H1 (cell line): ENCODE results near the gene SEMA7A. TPM values are rescaled to one million over a fixed set of nuclear protein-coding genes. Genes with fewer than 3 reads are reported as not detected.

Experiments
- CTCF ChIA-PET: fragments of 300-600 bp; sonication (Branson Sonifier 250); formaldehyde crosslinking; loops from one replicate; lab custom pipeline; 2021; ENCODE audit not compliant: partially characterized antibody; lab: Charles Lee
- POLR2A ChIA-PET: fragments of 300-600 bp; sonication (Branson Sonifier 250); formaldehyde crosslinking; loops from one replicate; lab custom pipeline; 2021; ENCODE audit warnings: inconsistent platforms; ENCODE audit not compliant: partially characterized antibody; lab: Charles Lee
- DNase-seq, 2 experiments: peaks; one replicate each; pipeline versions ENCODE4 v3.0.0 to v3.0.0-alpha.2; 2010 to 2022; ENCODE audit warnings: low spot score in 2 of 2, low read depth in 1 of 2, mixed read lengths in 1 of 2
- FAIRE-seq: peaks from 2 replicates; lab custom pipeline; 2011; peaks lifted over from hg19 to GRCh38; lab: Jason Lieb, UNC
- H2AFZ ChIP-seq: 2 replicates; pipeline ENCODE4 v1.8.1; 2012; ENCODE audit warnings: low read length, inconsistent platforms
- H2AK5ac ChIP-seq: 2 replicates; pipeline ENCODE4 v1.6.1; 2013; ENCODE audit warnings: low read depth, low read length
- H2BK120ac ChIP-seq: replicated peaks from 2 replicates; pipeline ENCODE3; 2013; ENCODE audit warnings: low read depth, low read length, inconsistent platforms
- H2BK12ac ChIP-seq: 2 replicates; pipeline ENCODE4 v1.6.1; 2013; ENCODE audit warnings: low read depth, low read length
- H2BK15ac ChIP-seq: 2 replicates; pipeline ENCODE4 v1.6.1; 2013; ENCODE audit warnings: low read length
- H2BK20ac ChIP-seq: 2 replicates; pipeline ENCODE4 v1.6.1; 2013; ENCODE audit warnings: low read length
- H2BK5ac ChIP-seq: 2 replicates; pipeline ENCODE4 v1.6.1; 2013; ENCODE audit warnings: low read depth, low read length
- H3K14ac ChIP-seq: 2 replicates; pipeline ENCODE4 v1.6.1; 2013; ENCODE audit warnings: inconsistent platforms; ENCODE audit not compliant: insufficient read length
- H3K18ac ChIP-seq: 2 replicates; pipeline ENCODE4 v1.6.1; 2013; ENCODE audit warnings: low read length; ENCODE audit errors: extremely low read depth
- H3K23ac ChIP-seq: 2 replicates; pipeline ENCODE4 v1.6.1; 2013; ENCODE audit warnings: inconsistent platforms; ENCODE audit not compliant: insufficient read length
- H3K23me2 ChIP-seq: 2 replicates; pipeline ENCODE4 v1.6.1; 2013; ENCODE audit warnings: low read depth, low read length
- H3K27ac ChIP-seq: 2 replicates; pipeline ENCODE4 v1.6.1; 2011; ENCODE audit warnings: low read depth, low read length, inconsistent platforms
- H3K27me3 ChIP-seq, 4 experiments: replicated peaks in 1 of 4; 1 replicate in 1 of 4; 2 replicates in 3 of 4; pipeline versions ENCODE4 v1.6.1 to v1.8.1; 2011 to 2013; ENCODE audit warnings: low read length in 3 of 4, mild to moderate bottlenecking in 3 of 4, inconsistent platforms in 2 of 4, mixed read lengths in 2 of 4, moderate library complexity in 1 of 4; ENCODE audit not compliant: control insufficient read depth in 3 of 4, insufficient read depth in 3 of 4; ENCODE audit errors: extremely low read depth in 1 of 4
- H3K36me3 ChIP-seq, 4 experiments: 2 replicates each; pipeline versions ENCODE4 v1.6.1 to v1.8.1; 2011 to 2013; ENCODE audit warnings: mild to moderate bottlenecking in 4 of 4, low read length in 3 of 4, moderate library complexity in 2 of 4, control low read depth in 1 of 4, inconsistent platforms in 1 of 4; ENCODE audit not compliant: insufficient read depth in 4 of 4, control insufficient read depth in 2 of 4
- H3K4ac ChIP-seq: replicated peaks from 2 replicates; pipeline ENCODE3; 2013; ENCODE audit warnings: low read length, low read depth, mixed read lengths, inconsistent platforms; ENCODE audit not compliant: insufficient read length
- H3K4me1 ChIP-seq, 4 experiments: replicated peaks in 1 of 4; 1 replicate in 1 of 4; 2 replicates in 3 of 4; pipeline versions ENCODE4 v1.6.1 to v1.8.1; 2011 to 2013; ENCODE audit warnings: low read length in 3 of 4, inconsistent platforms in 2 of 4, mixed read lengths in 1 of 4; ENCODE audit not compliant: insufficient read depth in 4 of 4, control insufficient read depth in 3 of 4
- H3K4me2 ChIP-seq, 2 experiments: 2 replicates each; pipeline versions ENCODE4 v1.6.1 to v1.8.1; 2011 to 2013; ENCODE audit warnings: low read depth in 2 of 2, low read length in 2 of 2, control low read depth in 1 of 2, inconsistent platforms in 1 of 2, mild to moderate bottlenecking in 1 of 2; ENCODE audit not compliant: insufficient read depth in 1 of 2
- H3K4me3 ChIP-seq, 4 experiments: fragments of 200-600, 300-600 bp in 1 of 4; sonication (generic), shearing (Covaris generic), sonication (Bioruptor Twin) in 1 of 4; 2 replicates each; pipeline versions ENCODE4 v1.5.1 to v1.8.1; 2011 to 2016; ENCODE audit warnings: low read length in 4 of 4, low read depth in 3 of 4, control low read depth in 2 of 4, inconsistent platforms in 2 of 4, mild to moderate bottlenecking in 2 of 4, mixed read lengths in 1 of 4, moderate library complexity in 1 of 4; ENCODE audit not compliant: insufficient read depth in 2 of 4; ENCODE audit errors: extremely low read depth in 1 of 4
- H3K56ac ChIP-seq: replicated peaks from 2 replicates; pipeline ENCODE3; 2013; ENCODE audit warnings: low read depth, mild to moderate bottlenecking, mixed read lengths, low read length, inconsistent platforms; ENCODE audit not compliant: insufficient read length
- H3K79me1 ChIP-seq: 2 replicates; pipeline ENCODE4 v1.6.1; 2013; ENCODE audit warnings: low read depth, low read length, control low read depth
- H3K79me2 ChIP-seq, 2 experiments: 2 replicates each; pipeline versions ENCODE4 v1.6.1 to v1.8.1; 2012 to 2013; ENCODE audit warnings: low read length in 2 of 2, mild to moderate bottlenecking in 2 of 2, inconsistent platforms in 1 of 2; ENCODE audit not compliant: insufficient read depth in 2 of 2, control insufficient read depth in 1 of 2
- H3K9ac ChIP-seq, 4 experiments: replicated peaks in 1 of 4; 1 replicate in 1 of 4; 2 replicates in 3 of 4; pipeline versions ENCODE4 v1.6.1 to v1.8.1; 2011 to 2013; ENCODE audit warnings: low read depth in 3 of 4, low read length in 3 of 4, control low read depth in 2 of 4, mild to moderate bottlenecking in 2 of 4, moderate library complexity in 2 of 4, inconsistent platforms in 1 of 4; ENCODE audit errors: extremely low read depth in 1 of 4
- H3K9me3 ChIP-seq, 2 experiments: 2 replicates each; pipeline versions ENCODE4 v1.6.1 to v1.8.1; 2012 to 2013; ENCODE audit warnings: mild to moderate bottlenecking in 2 of 2, moderate library complexity in 2 of 2, control low read depth in 1 of 2, inconsistent platforms in 1 of 2, low read depth in 1 of 2, low read length in 1 of 2, mixed read lengths in 1 of 2; ENCODE audit not compliant: insufficient read depth in 2 of 2
- H4K20me1 ChIP-seq, 2 experiments: replicated peaks in 1 of 2; 2 replicates each; pipeline versions ENCODE3 to v1.8.1; 2011 to 2013; ENCODE audit warnings: inconsistent platforms in 2 of 2, low read length in 2 of 2, mild to moderate bottlenecking in 1 of 2; ENCODE audit not compliant: insufficient read depth in 2 of 2, control insufficient read depth in 1 of 2
- H4K5ac ChIP-seq: 2 replicates; pipeline ENCODE4 v1.6.1; 2013; ENCODE audit warnings: low read length, low read depth, mixed read lengths, inconsistent platforms; ENCODE audit not compliant: insufficient read length
- H4K8ac ChIP-seq: 2 replicates; pipeline ENCODE4 v1.8.0; 2013; ENCODE audit warnings: mild to moderate bottlenecking, moderate library complexity, low read length, inconsistent platforms; ENCODE audit not compliant: insufficient read depth; ENCODE audit errors: extremely low read depth
- H4K91ac ChIP-seq: replicated peaks from 2 replicates; pipeline ENCODE3; 2013; ENCODE audit warnings: low read length, mixed read lengths, inconsistent platforms; ENCODE audit not compliant: insufficient read length
- ASH2L ChIP-seq: fragments of 200-600, 300-600 bp; sonication (generic); IDR thresholded peaks from one replicate; pipeline ENCODE4 v1.7.1; 2017; ENCODE audit warnings: low read length
- FOSL1 ChIP-seq: IDR thresholded peaks from 2 replicates; pipeline ENCODE4 v1.6.1; 2011; ENCODE audit warnings: mild to moderate bottlenecking, low read depth, low read length, moderate library complexity; ENCODE audit not compliant: insufficient read depth
- JUND ChIP-seq: IDR thresholded peaks from 2 replicates; pipeline ENCODE4 v1.6.1; 2011; ENCODE audit warnings: mild to moderate bottlenecking, improper control_type of control experiment, low read length
- KDM4A ChIP-seq: IDR thresholded peaks from one replicate; pipeline ENCODE4 v1.7.1; 2012; ENCODE audit warnings: low read depth, mild to moderate bottlenecking, moderate library complexity, low read length, inconsistent platforms; ENCODE audit not compliant: severe bottlenecking
- RAD21 ChIP-seq, 2 experiments: IDR thresholded peaks in 1 of 2; conservative IDR thresholded peaks in 1 of 2; 2 replicates each; pipeline ENCODE4 v1.6.1; 2011; ENCODE audit warnings: low read depth in 2 of 2, low read length in 2 of 2, improper control_type of control experiment in 1 of 2, inconsistent platforms in 1 of 2, mild to moderate bottlenecking in 1 of 2, moderate library complexity in 1 of 2
- RBBP5 ChIP-seq: IDR thresholded peaks from 2 replicates; pipeline ENCODE4 v1.7.1; 2012; ENCODE audit warnings: low read depth, mild to moderate bottlenecking, inconsistent platforms, low read length, moderate library complexity, borderline replicate concordance
- SP2 ChIP-seq: IDR thresholded peaks from 2 replicates; pipeline ENCODE4 v1.6.1; 2012; ENCODE audit warnings: mild to moderate bottlenecking, low read length, inconsistent platforms
- WGBS, 2 experiments: shearing (Covaris generic) in 1 of 2; methylation state at CpG; one replicate each; pipeline versions ENCODE4 v1.1.6 to v1.1.7; 2013 to 2015; ENCODE audit warnings: low lambda C conversion rate in 2 of 2, mixed read lengths in 2 of 2, inconsistent platforms in 1 of 2, low coverage in 1 of 2, missing lambda C conversion rate in 1 of 2; ENCODE audit not compliant: insufficient replicate concordance in 2 of 2, insufficient coverage in 1 of 2, insufficient read length in 1 of 2; ENCODE audit errors: extremely low coverage in 1 of 2, missing lambda C conversion rate in 1 of 2; 5-methylcytosine and 5-hydroxymethylcytosine counted together
- polyA plus RNA-seq, 7 experiments: library from polyadenylated mRNA; depleted of rRNA in 3 of 7; stranded (reverse) in 5 of 7; unstranded in 2 of 7; fragments of >200 nt in 5 of 7; fragments of 200-250 nt in 2 of 7; gene quantifications; 1 replicate in 5 of 7; 2 replicates in 1 of 7; 4 replicates in 1 of 7; pipeline versions ENCODE4 v1.2.1 to v1.2.3, GENCODE V29; 2011 to 2013; ENCODE audit warnings: missing spikeins in 2 of 7, mixed read lengths in 2 of 7
- total RNA-seq: library from RNA; stranded (reverse); fragmentation: NEBNext Ultra II Directional; extraction: Animal tissue kit (Norgen Biotek cat#: 25700); gene quantifications from 2 replicates; pipeline ENCODE4 v1.2.1, GENCODE V29; 2021
- TF ChIP-seq, protein P1 (sequence below): IDR thresholded peaks from 2 replicates; pipeline ENCODE4 v1.6.1; 2012; ENCODE audit warnings: low read length, inconsistent platforms

SEMA7A gene
- total and polyA plus RNA-seq, 2 of the 8 experiments (the other 6 are each of a cell fraction or from before 2014, with no cell fraction given): 10.7 to 15.0 TPM

DNA sequence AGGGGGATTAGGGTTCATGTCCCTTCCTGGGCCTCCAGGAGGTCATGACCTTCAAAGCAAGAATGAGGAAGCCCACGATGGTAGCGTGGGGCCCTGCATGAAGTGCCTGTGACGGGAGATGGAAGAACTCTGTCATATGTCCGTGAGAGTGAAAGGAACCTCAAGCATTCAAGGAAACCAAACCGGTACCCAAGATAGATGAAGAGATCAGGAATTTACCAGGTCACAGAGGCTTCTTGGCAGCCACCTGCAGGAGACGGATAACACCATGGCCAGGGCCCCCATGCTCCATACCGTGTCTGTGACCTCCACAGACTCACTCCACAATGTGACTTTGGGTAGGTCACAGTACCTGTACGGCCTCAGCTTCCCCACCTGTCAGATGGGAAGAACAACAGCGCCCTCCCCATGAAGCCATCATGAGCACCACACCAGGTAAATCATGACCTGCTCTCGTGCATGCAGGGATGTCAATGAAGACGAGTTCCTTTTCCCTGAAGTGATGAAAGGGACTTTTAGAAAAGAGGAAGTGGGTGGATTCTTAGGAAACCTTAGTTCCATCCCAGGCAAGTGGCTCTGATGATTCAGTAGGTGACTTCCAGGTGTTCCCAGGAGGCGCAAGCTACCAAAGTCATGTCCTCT is 43.0 kb downstream of the SEMA7A start:
- TF ChIP-seq RAD21 (IDR thresholded peaks at IDR 0.05 in 1 of 2, conservative IDR thresholded peaks at IDR 0.05 in 1 of 2; ENCODE audit: low read depth in 2 of 2, low read length in 2 of 2): no peak
- TF ChIP-seq, protein P1, sequence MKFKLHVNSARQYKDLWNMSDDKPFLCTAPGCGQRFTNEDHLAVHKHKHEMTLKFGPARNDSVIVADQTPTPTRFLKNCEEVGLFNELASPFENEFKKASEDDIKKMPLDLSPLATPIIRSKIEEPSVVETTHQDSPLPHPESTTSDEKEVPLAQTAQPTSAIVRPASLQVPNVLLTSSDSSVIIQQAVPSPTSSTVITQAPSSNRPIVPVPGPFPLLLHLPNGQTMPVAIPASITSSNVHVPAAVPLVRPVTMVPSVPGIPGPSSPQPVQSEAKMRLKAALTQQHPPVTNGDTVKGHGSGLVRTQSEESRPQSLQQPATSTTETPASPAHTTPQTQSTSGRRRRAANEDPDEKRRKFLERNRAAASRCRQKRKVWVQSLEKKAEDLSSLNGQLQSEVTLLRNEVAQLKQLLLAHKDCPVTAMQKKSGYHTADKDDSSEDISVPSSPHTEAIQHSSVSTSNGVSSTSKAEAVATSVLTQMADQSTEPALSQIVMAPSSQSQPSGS: no peak
- TF ChIP-seq RBBP5: no peak
- no peak for TF ChIP-seq KDM4A
- no peak for TF ChIP-seq FOSL1
- no peak for TF ChIP-seq SP2
- no peak for TF ChIP-seq JUND
- no peak for TF ChIP-seq ASH2L
- Histone ChIP-seq H3K14ac (no peak overlapping the region), H2BK12ac (no peak overlapping the region), H3K79me1 (no peaks in the 10 kb centered on the region), H3K79me2 (no peaks in the 10 kb centered on the region), H4K8ac (no peak overlapping the region; the same call in 1 of the 2 replicates), H3K23me2 (no peaks in the 10 kb centered on the region), H3K56ac (no peak overlapping the region), H3K4me1 (peaks cover 0 to 11% (median 6%) of the 10 kb centered on the region in 4 experiments; a peak in 5 of 7 replicates), H3K27me3 (no peaks in the 10 kb centered on the region), H2AK5ac (no peak overlapping the region), H3K4me3 (no peak overlapping the region), H3K18ac (no peak overlapping the region), H3K4me2 (no peak overlapping the region), H3K23ac (no peak overlapping the region), H3K9ac (no peak overlapping the region), H2BK5ac (no peak overlapping the region), H4K5ac (no peak overlapping the region), H4K20me1 (no peaks in the 10 kb centered on the region), H3K27ac (no peak overlapping the region), H2AFZ (no peak overlapping the region), H3K4ac (no peak overlapping the region), H2BK20ac (no peak overlapping the region), H2BK120ac (no peak overlapping the region), H3K36me3 (no peaks in the 10 kb centered on the region), H2BK15ac (0 out of 2 replicates have a peak overlapping the region, but pooled peaks have one; percentile 46), H3K9me3 (no peaks in the 10 kb centered on the region), H4K91ac (no peak overlapping the region)
- CTCF ChIA-PET: interaction anchor here (0.9 to 36.8 kb wide), 7 partner anchors 8 to 98 kb away, joined by 3 to 1311 read pairs (median 6); partner anchors contain the start of gene SEMA7A
- FAIRE-seq (no peak), DNase-seq (no peak)
- POLR2A ChIA-PET: interaction anchor here (0.8 to 2.2 kb wide), 2 partner anchors 70 to 140 kb away, joined by 3 to 6 read pairs; partner anchors contain the start of gene UBL7
- WGBS, 2 experiments: 92% methylated on average over 12 of the region's 12 CpGs; no CpG with 5 or more reads in 1 of the 2 experiments
